H1 (cell line): ENCODE results near the gene SLX4IP. TPM values are rescaled to one million over a fixed set of nuclear protein-coding genes. Genes with fewer than 3 reads are reported as not detected.

Experiments
- CTCF ChIA-PET: fragments of 300-600 bp; sonication (Branson Sonifier 250); formaldehyde crosslinking; loops from one replicate; lab custom pipeline; 2021; ENCODE audit not compliant: partially characterized antibody; lab: Charles Lee
- POLR2A ChIA-PET: fragments of 300-600 bp; sonication (Branson Sonifier 250); formaldehyde crosslinking; loops from one replicate; lab custom pipeline; 2021; ENCODE audit warnings: inconsistent platforms; ENCODE audit not compliant: partially characterized antibody; lab: Charles Lee
- DNase-seq, 2 experiments: peaks; one replicate each; pipeline versions ENCODE4 v3.0.0 to v3.0.0-alpha.2; 2010 to 2022; ENCODE audit warnings: low spot score in 2 of 2, low read depth in 1 of 2, mixed read lengths in 1 of 2
- FAIRE-seq: peaks from 2 replicates; lab custom pipeline; 2011; peaks lifted over from hg19 to GRCh38; lab: Jason Lieb, UNC
- H2AFZ ChIP-seq: 2 replicates; pipeline ENCODE4 v1.8.1; 2012; ENCODE audit warnings: low read length, inconsistent platforms
- H2AK5ac ChIP-seq: 2 replicates; pipeline ENCODE4 v1.6.1; 2013; ENCODE audit warnings: low read depth, low read length
- H2BK120ac ChIP-seq: replicated peaks from 2 replicates; pipeline ENCODE3; 2013; ENCODE audit warnings: low read depth, low read length, inconsistent platforms
- H2BK12ac ChIP-seq: 2 replicates; pipeline ENCODE4 v1.6.1; 2013; ENCODE audit warnings: low read depth, low read length
- H2BK15ac ChIP-seq: 2 replicates; pipeline ENCODE4 v1.6.1; 2013; ENCODE audit warnings: low read length
- H2BK20ac ChIP-seq: 2 replicates; pipeline ENCODE4 v1.6.1; 2013; ENCODE audit warnings: low read length
- H2BK5ac ChIP-seq: 2 replicates; pipeline ENCODE4 v1.6.1; 2013; ENCODE audit warnings: low read depth, low read length
- H3K14ac ChIP-seq: 2 replicates; pipeline ENCODE4 v1.6.1; 2013; ENCODE audit warnings: inconsistent platforms; ENCODE audit not compliant: insufficient read length
- H3K18ac ChIP-seq: 2 replicates; pipeline ENCODE4 v1.6.1; 2013; ENCODE audit warnings: low read length; ENCODE audit errors: extremely low read depth
- H3K23ac ChIP-seq: 2 replicates; pipeline ENCODE4 v1.6.1; 2013; ENCODE audit warnings: inconsistent platforms; ENCODE audit not compliant: insufficient read length
- H3K23me2 ChIP-seq: 2 replicates; pipeline ENCODE4 v1.6.1; 2013; ENCODE audit warnings: low read depth, low read length
- H3K27ac ChIP-seq: 2 replicates; pipeline ENCODE4 v1.6.1; 2011; ENCODE audit warnings: low read depth, low read length, inconsistent platforms
- H3K27me3 ChIP-seq, 4 experiments: replicated peaks in 1 of 4; 1 replicate in 1 of 4; 2 replicates in 3 of 4; pipeline versions ENCODE4 v1.6.1 to v1.8.1; 2011 to 2013; ENCODE audit warnings: low read length in 3 of 4, mild to moderate bottlenecking in 3 of 4, inconsistent platforms in 2 of 4, mixed read lengths in 2 of 4, moderate library complexity in 1 of 4; ENCODE audit not compliant: control insufficient read depth in 3 of 4, insufficient read depth in 3 of 4; ENCODE audit errors: extremely low read depth in 1 of 4
- H3K36me3 ChIP-seq, 4 experiments: 2 replicates each; pipeline versions ENCODE4 v1.6.1 to v1.8.1; 2011 to 2013; ENCODE audit warnings: mild to moderate bottlenecking in 4 of 4, low read length in 3 of 4, moderate library complexity in 2 of 4, control low read depth in 1 of 4, inconsistent platforms in 1 of 4; ENCODE audit not compliant: insufficient read depth in 4 of 4, control insufficient read depth in 2 of 4
- H3K4ac ChIP-seq: replicated peaks from 2 replicates; pipeline ENCODE3; 2013; ENCODE audit warnings: low read length, low read depth, mixed read lengths, inconsistent platforms; ENCODE audit not compliant: insufficient read length
- H3K4me1 ChIP-seq, 4 experiments: replicated peaks in 1 of 4; 1 replicate in 1 of 4; 2 replicates in 3 of 4; pipeline versions ENCODE4 v1.6.1 to v1.8.1; 2011 to 2013; ENCODE audit warnings: low read length in 3 of 4, inconsistent platforms in 2 of 4, mixed read lengths in 1 of 4; ENCODE audit not compliant: insufficient read depth in 4 of 4, control insufficient read depth in 3 of 4
- H3K4me2 ChIP-seq, 2 experiments: 2 replicates each; pipeline versions ENCODE4 v1.6.1 to v1.8.1; 2011 to 2013; ENCODE audit warnings: low read depth in 2 of 2, low read length in 2 of 2, control low read depth in 1 of 2, inconsistent platforms in 1 of 2, mild to moderate bottlenecking in 1 of 2; ENCODE audit not compliant: insufficient read depth in 1 of 2
- H3K4me3 ChIP-seq, 4 experiments: fragments of 200-600, 300-600 bp in 1 of 4; sonication (generic), shearing (Covaris generic), sonication (Bioruptor Twin) in 1 of 4; 2 replicates each; pipeline versions ENCODE4 v1.5.1 to v1.8.1; 2011 to 2016; ENCODE audit warnings: low read length in 4 of 4, low read depth in 3 of 4, control low read depth in 2 of 4, inconsistent platforms in 2 of 4, mild to moderate bottlenecking in 2 of 4, mixed read lengths in 1 of 4, moderate library complexity in 1 of 4; ENCODE audit not compliant: insufficient read depth in 2 of 4; ENCODE audit errors: extremely low read depth in 1 of 4
- H3K56ac ChIP-seq: replicated peaks from 2 replicates; pipeline ENCODE3; 2013; ENCODE audit warnings: low read depth, mild to moderate bottlenecking, mixed read lengths, low read length, inconsistent platforms; ENCODE audit not compliant: insufficient read length
- H3K79me1 ChIP-seq: 2 replicates; pipeline ENCODE4 v1.6.1; 2013; ENCODE audit warnings: low read depth, low read length, control low read depth
- H3K79me2 ChIP-seq, 2 experiments: 2 replicates each; pipeline versions ENCODE4 v1.6.1 to v1.8.1; 2012 to 2013; ENCODE audit warnings: low read length in 2 of 2, mild to moderate bottlenecking in 2 of 2, inconsistent platforms in 1 of 2; ENCODE audit not compliant: insufficient read depth in 2 of 2, control insufficient read depth in 1 of 2
- H3K9ac ChIP-seq, 4 experiments: replicated peaks in 1 of 4; 1 replicate in 1 of 4; 2 replicates in 3 of 4; pipeline versions ENCODE4 v1.6.1 to v1.8.1; 2011 to 2013; ENCODE audit warnings: low read depth in 3 of 4, low read length in 3 of 4, control low read depth in 2 of 4, mild to moderate bottlenecking in 2 of 4, moderate library complexity in 2 of 4, inconsistent platforms in 1 of 4; ENCODE audit errors: extremely low read depth in 1 of 4
- H3K9me3 ChIP-seq, 2 experiments: 2 replicates each; pipeline versions ENCODE4 v1.6.1 to v1.8.1; 2012 to 2013; ENCODE audit warnings: mild to moderate bottlenecking in 2 of 2, moderate library complexity in 2 of 2, control low read depth in 1 of 2, inconsistent platforms in 1 of 2, low read depth in 1 of 2, low read length in 1 of 2, mixed read lengths in 1 of 2; ENCODE audit not compliant: insufficient read depth in 2 of 2
- H4K20me1 ChIP-seq, 2 experiments: replicated peaks in 1 of 2; 2 replicates each; pipeline versions ENCODE3 to v1.8.1; 2011 to 2013; ENCODE audit warnings: inconsistent platforms in 2 of 2, low read length in 2 of 2, mild to moderate bottlenecking in 1 of 2; ENCODE audit not compliant: insufficient read depth in 2 of 2, control insufficient read depth in 1 of 2
- H4K5ac ChIP-seq: 2 replicates; pipeline ENCODE4 v1.6.1; 2013; ENCODE audit warnings: low read length, low read depth, mixed read lengths, inconsistent platforms; ENCODE audit not compliant: insufficient read length
- H4K8ac ChIP-seq: 2 replicates; pipeline ENCODE4 v1.8.0; 2013; ENCODE audit warnings: mild to moderate bottlenecking, moderate library complexity, low read length, inconsistent platforms; ENCODE audit not compliant: insufficient read depth; ENCODE audit errors: extremely low read depth
- H4K91ac ChIP-seq: replicated peaks from 2 replicates; pipeline ENCODE3; 2013; ENCODE audit warnings: low read length, mixed read lengths, inconsistent platforms; ENCODE audit not compliant: insufficient read length
- ASH2L ChIP-seq: fragments of 200-600, 300-600 bp; sonication (generic); IDR thresholded peaks from one replicate; pipeline ENCODE4 v1.7.1; 2017; ENCODE audit warnings: low read length
- ATF3 ChIP-seq: IDR thresholded peaks from 2 replicates; pipeline ENCODE4 v1.6.1; 2011; ENCODE audit warnings: low read depth, mild to moderate bottlenecking, low read length; ENCODE audit not compliant: insufficient read depth
- CEBPB ChIP-seq: IDR thresholded peaks from 2 replicates; pipeline ENCODE4 v1.6.1; 2012; ENCODE audit warnings: low read depth, low read length
- CHD1 ChIP-seq: IDR thresholded peaks from 2 replicates; pipeline ENCODE4 v1.6.1; 2012; ENCODE audit warnings: low read depth, low read length, improper control_type of control experiment
- CTBP2 ChIP-seq: IDR thresholded peaks from 2 replicates; pipeline ENCODE4 v1.7.0; 2011; ENCODE audit warnings: borderline replicate concordance, mild to moderate bottlenecking, moderate library complexity, mixed read lengths, low read length; ENCODE audit not compliant: insufficient read depth, insufficient read length
- MAX ChIP-seq: IDR thresholded peaks from 2 replicates; pipeline ENCODE4 v1.6.1; 2012; ENCODE audit warnings: inconsistent platforms
- RAD21 ChIP-seq, 2 experiments: IDR thresholded peaks in 1 of 2; conservative IDR thresholded peaks in 1 of 2; 2 replicates each; pipeline ENCODE4 v1.6.1; 2011; ENCODE audit warnings: low read depth in 2 of 2, low read length in 2 of 2, improper control_type of control experiment in 1 of 2, inconsistent platforms in 1 of 2, mild to moderate bottlenecking in 1 of 2, moderate library complexity in 1 of 2
- RBBP5 ChIP-seq: IDR thresholded peaks from 2 replicates; pipeline ENCODE4 v1.7.1; 2012; ENCODE audit warnings: low read depth, mild to moderate bottlenecking, inconsistent platforms, low read length, moderate library complexity, borderline replicate concordance
- RNF2 ChIP-seq: fragments of 200-900, 300-1000 bp; sonication (generic); IDR thresholded peaks from 2 replicates; pipeline ENCODE4 v1.7.1; 2016; ENCODE audit warnings: borderline replicate concordance, low read depth, mild to moderate bottlenecking, antibody characterized with exemption, low read length; ENCODE audit not compliant: poor library complexity, severe bottlenecking; ENCODE audit errors: missing control alignments
- SAP30 ChIP-seq: fragments of 300-600 bp; sonication (generic); IDR thresholded peaks from 2 replicates; pipeline ENCODE4 v1.7.1; 2012; ENCODE audit warnings: low read length, moderate library complexity, mild to moderate bottlenecking, inconsistent platforms; ENCODE audit not compliant: insufficient read depth, insufficient replicate concordance
- SP4 ChIP-seq: IDR thresholded peaks from 2 replicates; pipeline ENCODE4 v1.6.1; 2012; ENCODE audit warnings: low read length, inconsistent platforms
- WGBS, 2 experiments: shearing (Covaris generic) in 1 of 2; methylation state at CpG; one replicate each; pipeline versions ENCODE4 v1.1.6 to v1.1.7; 2013 to 2015; ENCODE audit warnings: low lambda C conversion rate in 2 of 2, mixed read lengths in 2 of 2, inconsistent platforms in 1 of 2, low coverage in 1 of 2, missing lambda C conversion rate in 1 of 2; ENCODE audit not compliant: insufficient replicate concordance in 2 of 2, insufficient coverage in 1 of 2, insufficient read length in 1 of 2; ENCODE audit errors: extremely low coverage in 1 of 2, missing lambda C conversion rate in 1 of 2; 5-methylcytosine and 5-hydroxymethylcytosine counted together
- polyA plus RNA-seq, 7 experiments: library from polyadenylated mRNA; depleted of rRNA in 3 of 7; stranded (reverse) in 5 of 7; unstranded in 2 of 7; fragments of >200 nt in 5 of 7; fragments of 200-250 nt in 2 of 7; gene quantifications; 1 replicate in 5 of 7; 2 replicates in 1 of 7; 4 replicates in 1 of 7; pipeline versions ENCODE4 v1.2.1 to v1.2.3, GENCODE V29; 2011 to 2013; ENCODE audit warnings: missing spikeins in 2 of 7, mixed read lengths in 2 of 7
- total RNA-seq: library from RNA; stranded (reverse); fragmentation: NEBNext Ultra II Directional; extraction: Animal tissue kit (Norgen Biotek cat#: 25700); gene quantifications from 2 replicates; pipeline ENCODE4 v1.2.1, GENCODE V29; 2021

Gene SLX4IP
- total and polyA plus RNA-seq, 2 of the 8 experiments (the other 6 are each of a cell fraction or from before 2014, with no cell fraction given), result 2.4 to 8.7 TPM

- Histone ChIP-seq H2AK5ac (no peak overlapping the region), H4K5ac (peak overlapping the region; percentile 26), H4K8ac (no peak overlapping the region), H3K14ac (no peak overlapping the region), H4K91ac (no peak overlapping the region), H2BK120ac (no peak overlapping the region), H2BK5ac (no peak overlapping the region), H3K4me1 (peaks cover 0 to 20% (median 7%) of the 10 kb centered on the region in 4 experiments; a peak in 5 of 7 replicates), H3K4me2 (peak overlapping the region in 1 of 2 experiments; percentile 41; a peak in 1 of 4 replicates), H3K18ac (no peak overlapping the region), H3K27me3 (no peaks in the 10 kb centered on the region), H3K56ac (no peak overlapping the region), H3K36me3 (no peaks in the 10 kb centered on the region), H3K4me3 (no peak overlapping the region), H3K4ac (no peak overlapping the region), H3K23ac (no peak overlapping the region), H3K9ac (no peak overlapping the region), H4K20me1 (no peaks in the 10 kb centered on the region), H2BK12ac (peak overlapping the region; percentile 2; the same call in 1 of the 2 replicates), H2BK20ac (no peak overlapping the region), H3K9me3 (no peaks in the 10 kb centered on the region), H3K79me2 (no peaks in the 10 kb centered on the region), H3K23me2 (no peaks in the 10 kb centered on the region), H3K27ac (no peak overlapping the region), H2BK15ac (no peak overlapping the region), H2AFZ (no peak overlapping the region), H3K79me1 (no peaks in the 10 kb centered on the region)
- POLR2A ChIA-PET, result no interaction called here
- FAIRE-seq (peak; percentile 36), DNase-seq (no peak)
- WGBS, 2 experiments, result 72% methylated on average over 9 of the region's 9 CpGs; no CpG with 5 or more reads in 1 of the 2 experiments
- CTCF ChIA-PET, result interaction anchor here (0.6 to 2.8 kb wide), 5 partner anchors 8 to 169 kb away, joined by 3 to 6 read pairs (median 4); no protein-coding TSS in a partner anchor
- no peak for TF ChIP-seq CHD1
- no peak for TF ChIP-seq SP4
- no peak for TF ChIP-seq ATF3
- TF ChIP-seq RBBP5, result no peak
- TF ChIP-seq CTBP2, result no peak
- no peak for TF ChIP-seq ASH2L
- no peak for TF ChIP-seq MAX
- TF ChIP-seq RNF2, result no peak
- no peak for TF ChIP-seq CEBPB
- TF ChIP-seq RAD21 (IDR thresholded peaks at IDR 0.05 in 1 of 2, conservative IDR thresholded peaks at IDR 0.05 in 1 of 2; ENCODE audit: low read depth in 2 of 2, low read length in 2 of 2), result no peak
- no peak for TF ChIP-seq SAP30
Observed at GRCh38 chr20:10558635-10559187, 123.6 kb downstream of the SLX4IP start.
